ENCODE data around the gene SMG9.

DNA sequence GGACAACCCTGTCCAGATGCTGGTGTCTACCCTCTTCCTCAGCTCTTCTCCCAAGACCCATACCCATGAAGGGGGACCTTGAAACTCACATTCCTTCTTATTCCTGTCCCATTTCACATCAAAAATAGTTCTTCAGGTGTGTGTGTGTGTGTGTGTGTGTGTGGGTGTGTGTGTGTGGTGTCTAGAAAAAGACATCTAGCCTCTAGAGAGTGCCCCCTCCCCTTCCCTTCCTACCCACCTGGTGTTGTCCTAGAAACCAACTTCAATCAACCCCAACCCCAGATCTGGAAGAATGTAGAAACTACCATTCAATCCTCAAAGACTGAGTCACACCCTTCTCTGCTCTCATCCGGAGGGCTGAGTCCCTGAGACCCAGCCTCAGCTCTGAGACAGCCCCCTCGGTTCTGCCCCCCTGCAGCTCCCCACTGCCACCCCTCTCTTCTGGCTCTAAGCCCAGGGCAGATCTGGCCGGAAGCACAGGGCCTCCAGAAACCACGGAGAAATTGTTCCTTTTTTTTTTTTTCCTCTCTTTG lies 22.5 kb upstream of the SMG9 start:
- TF ChIP-seq, protein P1, sequence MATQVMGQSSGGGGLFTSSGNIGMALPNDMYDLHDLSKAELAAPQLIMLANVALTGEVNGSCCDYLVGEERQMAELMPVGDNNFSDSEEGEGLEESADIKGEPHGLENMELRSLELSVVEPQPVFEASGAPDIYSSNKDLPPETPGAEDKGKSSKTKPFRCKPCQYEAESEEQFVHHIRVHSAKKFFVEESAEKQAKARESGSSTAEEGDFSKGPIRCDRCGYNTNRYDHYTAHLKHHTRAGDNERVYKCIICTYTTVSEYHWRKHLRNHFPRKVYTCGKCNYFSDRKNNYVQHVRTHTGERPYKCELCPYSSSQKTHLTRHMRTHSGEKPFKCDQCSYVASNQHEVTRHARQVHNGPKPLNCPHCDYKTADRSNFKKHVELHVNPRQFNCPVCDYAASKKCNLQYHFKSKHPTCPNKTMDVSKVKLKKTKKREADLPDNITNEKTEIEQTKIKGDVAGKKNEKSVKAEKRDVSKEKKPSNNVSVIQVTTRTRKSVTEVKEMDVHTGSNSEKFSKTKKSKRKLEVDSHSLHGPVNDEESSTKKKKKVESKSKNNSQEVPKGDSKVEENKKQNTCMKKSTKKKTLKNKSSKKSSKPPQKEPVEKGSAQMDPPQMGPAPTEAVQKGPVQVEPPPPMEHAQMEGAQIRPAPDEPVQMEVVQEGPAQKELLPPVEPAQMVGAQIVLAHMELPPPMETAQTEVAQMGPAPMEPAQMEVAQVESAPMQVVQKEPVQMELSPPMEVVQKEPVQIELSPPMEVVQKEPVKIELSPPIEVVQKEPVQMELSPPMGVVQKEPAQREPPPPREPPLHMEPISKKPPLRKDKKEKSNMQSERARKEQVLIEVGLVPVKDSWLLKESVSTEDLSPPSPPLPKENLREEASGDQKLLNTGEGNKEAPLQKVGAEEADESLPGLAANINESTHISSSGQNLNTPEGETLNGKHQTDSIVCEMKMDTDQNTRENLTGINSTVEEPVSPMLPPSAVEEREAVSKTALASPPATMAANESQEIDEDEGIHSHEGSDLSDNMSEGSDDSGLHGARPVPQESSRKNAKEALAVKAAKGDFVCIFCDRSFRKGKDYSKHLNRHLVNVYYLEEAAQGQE (IDR thresholded peaks at IDR 0.05) = no peak
- TF ChIP-seq, protein P2, sequence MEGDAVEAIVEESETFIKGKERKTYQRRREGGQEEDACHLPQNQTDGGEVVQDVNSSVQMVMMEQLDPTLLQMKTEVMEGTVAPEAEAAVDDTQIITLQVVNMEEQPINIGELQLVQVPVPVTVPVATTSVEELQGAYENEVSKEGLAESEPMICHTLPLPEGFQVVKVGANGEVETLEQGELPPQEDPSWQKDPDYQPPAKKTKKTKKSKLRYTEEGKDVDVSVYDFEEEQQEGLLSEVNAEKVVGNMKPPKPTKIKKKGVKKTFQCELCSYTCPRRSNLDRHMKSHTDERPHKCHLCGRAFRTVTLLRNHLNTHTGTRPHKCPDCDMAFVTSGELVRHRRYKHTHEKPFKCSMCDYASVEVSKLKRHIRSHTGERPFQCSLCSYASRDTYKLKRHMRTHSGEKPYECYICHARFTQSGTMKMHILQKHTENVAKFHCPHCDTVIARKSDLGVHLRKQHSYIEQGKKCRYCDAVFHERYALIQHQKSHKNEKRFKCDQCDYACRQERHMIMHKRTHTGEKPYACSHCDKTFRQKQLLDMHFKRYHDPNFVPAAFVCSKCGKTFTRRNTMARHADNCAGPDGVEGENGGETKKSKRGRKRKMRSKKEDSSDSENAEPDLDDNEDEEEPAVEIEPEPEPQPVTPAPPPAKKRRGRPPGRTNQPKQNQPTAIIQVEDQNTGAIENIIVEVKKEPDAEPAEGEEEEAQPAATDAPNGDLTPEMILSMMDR (IDR thresholded peaks at IDR 0.05; ENCODE audit: low read depth, low read length, missing input control) = no peak
- no peak for TF ChIP-seq MAX (IDR thresholded peaks at IDR 0.05)
- no peak for TF ChIP-seq TAF1 (conservative IDR thresholded peaks at IDR 0.05)
- no peak for TF ChIP-seq GABPA (IDR thresholded peaks at IDR 0.05 in 1 of 2, conservative IDR thresholded peaks at IDR 0.05 in 1 of 2)
- no peak for TF ChIP-seq RXRA (IDR thresholded peaks at IDR 0.05)
- TF ChIP-seq, protein P3, sequence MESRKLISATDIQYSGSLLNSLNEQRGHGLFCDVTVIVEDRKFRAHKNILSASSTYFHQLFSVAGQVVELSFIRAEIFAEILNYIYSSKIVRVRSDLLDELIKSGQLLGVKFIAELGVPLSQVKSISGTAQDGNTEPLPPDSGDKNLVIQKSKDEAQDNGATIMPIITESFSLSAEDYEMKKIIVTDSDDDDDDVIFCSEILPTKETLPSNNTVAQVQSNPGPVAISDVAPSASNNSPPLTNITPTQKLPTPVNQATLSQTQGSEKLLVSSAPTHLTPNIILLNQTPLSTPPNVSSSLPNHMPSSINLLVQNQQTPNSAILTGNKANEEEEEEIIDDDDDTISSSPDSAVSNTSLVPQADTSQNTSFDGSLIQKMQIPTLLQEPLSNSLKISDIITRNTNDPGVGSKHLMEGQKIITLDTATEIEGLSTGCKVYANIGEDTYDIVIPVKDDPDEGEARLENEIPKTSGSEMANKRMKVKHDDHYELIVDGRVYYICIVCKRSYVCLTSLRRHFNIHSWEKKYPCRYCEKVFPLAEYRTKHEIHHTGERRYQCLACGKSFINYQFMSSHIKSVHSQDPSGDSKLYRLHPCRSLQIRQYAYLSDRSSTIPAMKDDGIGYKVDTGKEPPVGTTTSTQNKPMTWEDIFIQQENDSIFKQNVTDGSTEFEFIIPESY (IDR thresholded peaks at IDR 0.05) = no peak
- TF ChIP-seq EGR1 (IDR thresholded peaks at IDR 0.05; ENCODE audit: low read depth in 2 of 2) = no peak
